Embryonic facial prominence (tissue), 1 donor: ENCODE data around the gene PXN.
"Not testable (repeated sequence)": the region's sequence is repeated elsewhere in the genome, so short reads cannot be mapped to it uniquely, and the experiment has no call there.

Experiments used
- DNase-seq: peaks from one replicate; pipeline ENCODE4 v3.0.0-alpha.2; 2016; ENCODE audit errors: extremely low spot score

Gene PXN

DNA sequence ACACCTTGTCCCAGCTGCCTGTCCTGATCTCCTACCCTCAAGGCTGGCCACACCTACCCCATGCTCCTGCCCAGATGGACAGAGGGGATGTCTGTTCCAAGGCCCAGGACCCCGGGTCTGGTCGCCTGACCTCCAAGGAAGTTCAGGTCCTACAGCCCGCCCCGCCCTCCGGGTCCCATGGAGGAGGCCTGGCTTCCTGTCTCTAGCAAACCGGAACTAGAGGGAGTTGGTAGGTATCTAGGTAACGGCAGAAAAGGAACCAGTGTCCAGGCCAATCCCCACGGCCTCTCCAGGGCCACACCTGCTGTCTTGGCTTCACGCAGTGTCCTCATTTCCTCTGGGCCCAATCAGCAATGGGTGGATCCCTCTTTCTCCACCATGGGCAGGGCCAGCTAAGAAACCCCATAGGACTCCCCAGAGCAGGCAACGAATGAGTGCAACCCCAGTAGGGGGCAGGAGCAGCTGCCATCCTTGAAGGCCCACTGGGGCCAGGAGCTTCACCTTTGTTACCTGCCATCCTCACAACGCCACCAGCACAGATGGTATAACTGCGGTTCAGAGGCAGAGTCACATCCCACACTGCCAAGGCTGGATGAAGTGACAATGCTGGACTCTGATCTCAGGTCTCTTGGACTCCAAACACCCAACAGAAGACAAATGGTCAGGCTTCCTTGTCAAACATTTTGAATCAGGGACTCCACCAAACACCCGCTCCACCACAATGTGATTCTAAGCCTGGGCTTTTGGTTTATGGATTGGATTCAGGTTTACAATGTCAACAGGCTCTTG lies 39.5 kb downstream of the PXN start:
- DNase-seq, result no peak

DNA sequence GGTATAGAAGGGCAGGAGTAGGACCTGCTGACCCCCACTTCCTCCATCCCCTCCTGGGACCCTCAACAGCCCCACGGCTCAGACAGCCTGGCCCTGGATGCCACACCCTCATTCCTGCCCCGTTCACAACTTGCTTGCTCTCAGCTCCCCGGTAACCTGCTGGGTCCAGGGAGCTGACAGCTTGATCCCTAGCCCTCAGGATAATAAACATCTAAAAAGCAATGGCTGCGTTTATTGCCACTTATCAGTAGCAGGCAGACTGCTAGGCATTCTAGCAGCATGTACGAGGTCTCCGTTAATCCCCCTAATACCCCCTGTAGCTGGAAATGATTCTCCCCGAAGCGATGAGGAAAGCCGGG lies 40.4 kb downstream of the PXN start:
- no peak for DNase-seq

DNA sequence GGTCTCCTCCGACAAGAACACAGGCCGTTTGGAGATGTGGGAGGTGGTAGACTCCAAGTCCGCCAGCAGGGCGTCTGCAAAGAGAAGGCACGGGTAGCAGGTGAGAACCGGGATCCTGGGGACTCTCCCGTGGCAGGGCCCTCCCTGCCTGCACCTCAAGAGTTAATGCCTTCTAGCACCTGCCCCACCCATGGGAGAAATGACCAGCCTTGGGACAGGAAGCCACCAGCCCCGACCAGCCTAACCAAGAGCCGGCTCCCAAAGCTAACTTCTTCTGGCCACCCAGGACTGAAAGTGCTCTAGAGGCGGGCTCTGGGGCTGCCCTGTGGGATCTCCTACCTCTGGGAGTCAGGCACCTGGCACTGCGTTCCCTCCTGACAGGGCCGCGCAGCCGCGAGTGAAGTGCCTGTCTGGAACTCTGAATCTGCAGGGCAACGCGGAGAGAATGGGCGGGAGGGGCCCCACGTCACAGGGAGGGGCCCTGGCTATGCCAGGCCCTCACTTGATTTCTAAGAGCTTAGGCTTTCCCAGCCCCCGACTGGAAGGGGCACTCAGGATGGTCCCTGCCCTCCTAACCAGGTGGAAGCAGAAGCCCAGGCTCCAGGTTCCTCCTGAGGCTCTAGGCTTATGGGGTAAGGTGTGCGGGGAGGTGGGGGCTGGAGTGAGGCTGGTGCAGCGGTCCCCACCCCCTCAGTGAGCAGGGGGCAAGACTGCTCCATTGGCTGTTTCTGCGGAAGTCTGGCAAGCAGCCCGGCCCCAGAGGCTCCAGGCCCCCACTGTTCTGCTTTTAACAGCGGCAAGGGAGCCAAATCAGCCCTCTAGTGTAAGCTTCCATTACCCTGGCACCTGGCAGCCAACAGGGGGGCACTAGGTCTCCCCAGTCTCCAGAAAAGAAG lies 41.0 kb downstream of the PXN start:
- no peak for DNase-seq

DNA sequence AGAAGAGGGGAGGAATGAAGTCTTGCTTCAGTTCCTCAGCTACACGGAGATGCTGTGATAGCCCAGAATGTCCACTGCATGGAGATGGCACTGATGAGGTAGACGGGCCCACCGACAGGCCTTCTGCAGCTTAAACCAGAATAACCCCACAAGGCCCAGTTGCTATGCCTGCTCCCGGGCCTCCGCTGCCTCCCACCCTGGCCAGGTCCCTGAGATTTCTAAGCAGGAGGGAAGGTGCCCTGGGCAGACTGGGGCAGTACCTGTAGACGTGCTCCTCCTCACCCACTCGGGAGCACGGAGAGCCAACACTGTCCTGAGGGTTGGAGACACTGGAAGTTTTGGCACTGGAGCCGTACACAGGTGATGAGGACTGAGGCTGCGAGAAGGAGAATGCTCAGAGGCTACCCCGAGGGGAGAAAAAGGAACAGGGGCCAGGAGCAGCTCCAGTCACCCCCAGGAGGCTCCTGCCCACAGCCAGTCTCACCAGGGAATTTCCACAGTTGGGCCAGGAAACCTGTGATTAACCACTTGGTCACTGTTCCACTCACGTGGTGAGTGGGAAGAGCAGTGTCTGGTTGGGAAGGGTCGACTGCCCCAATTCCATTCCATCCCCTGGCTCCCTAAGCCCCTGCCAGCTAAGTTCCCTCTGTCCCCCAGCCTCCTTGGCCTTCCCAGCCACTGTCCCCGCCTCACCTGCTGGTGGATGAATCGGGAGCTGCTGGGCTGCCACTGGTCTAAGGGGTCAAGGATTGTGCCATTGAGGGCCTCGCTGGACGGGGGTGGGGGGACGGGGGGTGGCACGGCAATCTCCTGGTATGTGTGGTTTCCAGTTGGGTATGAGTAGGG lies 41.8 kb downstream of the PXN start:
- no peak for DNase-seq

DNA sequence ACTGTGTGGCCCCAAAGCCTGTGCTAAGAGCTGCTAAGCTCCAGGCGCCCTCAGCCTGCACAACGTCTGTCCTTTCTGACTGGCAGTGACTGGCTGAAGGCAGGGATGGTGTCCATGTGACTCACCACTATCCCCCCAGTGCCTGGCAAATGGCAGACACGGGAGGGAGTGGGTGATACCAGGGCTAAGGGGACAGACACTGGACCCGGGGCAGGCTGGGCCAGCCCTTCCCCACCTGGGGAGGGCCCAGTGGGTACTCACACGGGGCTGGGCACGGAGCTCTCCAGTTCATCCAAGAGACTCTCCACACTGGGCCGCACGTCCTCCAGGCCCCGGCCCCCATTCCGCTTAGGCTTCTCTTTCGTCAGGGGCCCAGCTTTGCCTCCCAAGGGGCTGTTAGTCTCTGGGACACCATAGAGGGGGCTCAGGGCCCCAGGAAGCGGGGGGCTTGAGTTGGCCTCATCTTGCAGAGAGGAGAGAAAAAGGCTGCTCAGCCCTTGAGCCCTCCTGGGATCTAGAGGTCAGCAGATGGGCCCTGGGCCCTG lies 43.2 kb downstream of the PXN start:
- no peak for DNase-seq

- DNase-seq, result no peak
These were observed 44.0 kb downstream of the PXN start for GRCh38 chr12:120221576-120221900.

DNA sequence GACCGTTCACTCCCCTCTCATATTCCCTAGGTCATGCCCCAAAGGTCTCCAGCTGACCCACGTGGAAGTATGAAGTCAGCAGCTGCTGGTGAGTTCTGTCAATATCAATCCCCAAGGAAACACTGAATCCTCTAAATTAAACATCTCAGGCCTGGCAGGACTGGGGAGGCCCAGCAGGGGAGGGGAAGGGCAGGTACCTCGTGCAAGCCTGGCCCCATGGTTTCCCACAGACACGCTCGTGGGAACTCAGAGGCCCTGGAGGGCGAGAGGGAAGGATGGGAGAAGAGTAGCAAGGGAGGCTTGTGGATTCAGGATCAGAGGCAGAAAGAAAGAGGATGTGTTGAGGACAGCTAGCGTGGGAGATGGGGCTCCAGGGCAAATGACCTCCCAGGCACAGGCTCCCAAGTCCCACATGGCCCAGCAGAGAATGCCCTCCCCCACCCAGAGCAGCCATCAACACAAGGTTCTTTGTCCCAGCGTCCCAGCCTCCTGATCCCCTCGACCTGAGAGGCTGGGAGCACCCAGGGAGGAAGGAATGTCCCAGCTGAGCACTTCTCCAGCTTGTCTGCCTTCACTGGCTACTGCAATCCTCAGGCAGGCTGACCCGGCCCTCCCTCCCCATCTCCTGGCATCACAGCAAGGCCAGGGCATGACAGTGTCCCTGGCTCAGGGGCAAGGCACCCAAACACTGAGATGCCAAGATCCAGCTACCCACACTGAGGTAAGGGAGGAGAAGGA lies 44.5 kb downstream of the PXN start:
- DNase-seq, result no peak

DNA sequence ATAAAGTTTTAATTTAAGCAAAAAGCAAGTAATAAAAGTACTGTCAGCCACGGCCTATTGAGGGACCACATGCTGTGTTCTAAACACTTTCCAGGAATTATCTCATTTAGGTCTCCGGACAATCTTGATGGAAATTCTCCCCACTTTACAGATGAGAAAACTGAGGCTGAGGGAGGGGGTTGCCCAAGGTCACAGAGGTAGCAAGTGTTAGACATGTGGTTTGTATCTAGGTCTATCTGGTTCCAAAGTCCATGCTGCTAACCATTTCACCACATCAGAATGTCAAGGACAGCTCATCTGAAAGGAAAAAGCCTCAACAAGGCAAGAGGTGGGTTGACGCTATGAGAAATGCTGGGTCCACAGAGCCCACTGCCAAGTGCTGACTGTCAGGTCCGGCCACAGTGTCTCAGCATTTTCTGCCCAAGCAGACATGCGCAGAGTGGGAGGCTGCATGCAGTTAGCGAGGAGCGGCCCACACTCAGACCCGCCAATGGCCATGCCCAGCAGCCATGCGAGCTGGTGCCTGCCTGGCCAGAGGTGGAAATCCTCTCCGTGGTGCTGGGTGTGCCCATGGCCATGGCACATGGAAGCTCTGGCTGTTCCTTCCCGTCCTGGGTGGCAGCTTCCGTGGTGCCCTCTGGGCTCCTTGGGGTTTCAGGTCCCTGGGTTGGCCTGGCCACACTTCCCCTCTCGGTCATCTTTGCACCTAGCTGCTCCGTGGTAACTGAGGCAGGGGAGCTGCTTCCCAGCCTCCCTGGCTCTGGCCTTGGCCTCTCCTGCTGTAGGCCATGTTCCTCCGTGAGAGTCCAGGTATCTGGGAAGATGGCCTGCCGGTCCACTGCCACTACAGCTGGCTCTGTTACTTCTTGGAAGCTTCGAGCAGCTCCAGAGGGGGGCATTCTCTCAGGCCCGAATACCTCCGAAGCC lies 46.6 kb downstream of the PXN start:
- DNase-seq, result no peak

DNA sequence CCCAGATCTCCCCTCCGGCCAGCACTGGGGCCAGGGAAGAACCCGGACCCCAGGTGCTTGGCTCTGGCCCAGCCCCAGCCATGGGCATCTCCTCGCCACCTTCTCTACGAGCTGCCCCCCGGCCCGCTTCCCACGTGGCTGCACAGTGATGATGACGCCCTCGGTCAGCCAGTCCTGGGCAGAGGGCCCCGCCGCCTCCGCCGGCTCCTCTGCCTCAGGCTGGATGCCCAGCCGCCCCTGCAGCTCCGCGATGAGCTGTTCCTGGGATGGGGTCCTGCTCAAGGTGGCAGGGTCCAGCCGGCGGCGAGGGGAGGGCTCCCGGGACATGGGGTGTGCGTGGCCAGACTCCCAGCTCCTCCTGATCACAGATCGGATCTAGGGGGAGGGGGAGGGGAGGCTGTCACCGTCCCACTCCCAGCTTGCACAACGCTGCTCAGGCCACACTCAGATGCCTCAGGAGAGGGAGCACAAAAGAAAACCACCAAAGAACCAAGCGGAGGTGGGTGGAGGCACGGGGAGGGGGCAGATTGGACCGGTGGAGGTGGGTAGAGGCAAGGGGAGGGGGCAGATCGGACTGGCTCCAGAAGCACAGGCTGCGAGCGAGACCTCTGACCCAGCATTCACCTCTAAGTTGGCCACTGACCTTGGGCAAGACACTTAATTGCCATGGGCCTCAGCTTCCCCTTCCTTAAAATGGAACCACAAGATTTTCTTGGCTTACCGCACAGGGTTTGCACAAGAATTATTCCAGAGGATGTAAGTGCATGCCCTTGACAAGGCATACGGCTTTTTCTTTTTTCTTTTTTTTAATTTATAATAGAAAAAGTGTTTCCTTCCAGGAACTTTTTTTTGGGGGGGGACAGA lies 48.6 kb downstream of the PXN start:
- DNase-seq, result no peak

DNA sequence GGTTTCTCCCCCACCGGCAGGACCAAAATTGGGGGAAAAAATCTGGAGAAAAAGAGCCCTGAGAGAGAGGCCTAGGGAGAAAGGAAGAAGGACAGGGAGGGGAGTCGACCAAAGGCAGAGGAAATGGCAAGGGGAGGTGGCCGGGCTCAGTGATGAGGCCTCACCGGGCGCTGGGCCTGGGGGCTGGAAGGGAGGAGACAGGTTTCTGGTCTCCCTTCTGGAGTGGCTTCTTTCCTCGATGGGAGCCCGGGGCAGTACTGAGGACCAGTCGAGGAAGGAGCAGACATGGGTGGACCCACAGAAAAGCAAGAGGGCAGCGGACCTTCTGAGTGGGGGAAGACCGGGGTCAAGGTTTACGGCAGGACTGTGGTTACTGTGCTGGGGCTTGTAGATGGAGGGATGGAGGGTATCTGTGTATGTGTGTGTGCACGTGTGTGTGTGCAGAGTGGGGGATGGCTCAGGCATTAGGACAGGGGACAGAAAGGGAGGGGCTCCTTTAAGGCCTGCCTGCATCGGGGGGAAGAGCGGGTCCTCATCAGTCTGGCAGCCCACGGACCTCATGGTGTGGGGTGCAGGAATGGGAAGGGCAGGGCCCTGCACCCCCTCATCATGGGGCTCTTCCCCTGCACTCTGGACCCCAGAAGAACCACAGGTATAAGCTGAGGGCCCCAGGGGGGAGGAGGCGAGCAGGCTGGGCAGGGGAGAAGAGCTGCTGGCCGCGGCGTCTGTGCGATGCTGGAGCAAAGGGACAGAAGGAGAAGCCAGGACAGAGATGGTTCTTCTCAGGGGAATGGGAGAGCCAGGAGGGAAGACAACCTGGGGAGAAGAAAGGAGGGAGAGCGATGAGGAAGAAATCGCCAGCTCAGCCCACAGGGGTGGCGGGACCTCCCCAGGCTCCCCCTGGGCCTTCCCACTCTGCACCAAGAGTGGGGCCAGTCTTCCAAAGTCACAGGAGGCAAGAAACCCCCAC lies 49.5 kb downstream of the PXN start:
- DNase-seq, result no peak

GRCh38 chr12:120215357-120215735 lies 50.2 kb downstream of the PXN start:
- no peak for DNase-seq

DNA sequence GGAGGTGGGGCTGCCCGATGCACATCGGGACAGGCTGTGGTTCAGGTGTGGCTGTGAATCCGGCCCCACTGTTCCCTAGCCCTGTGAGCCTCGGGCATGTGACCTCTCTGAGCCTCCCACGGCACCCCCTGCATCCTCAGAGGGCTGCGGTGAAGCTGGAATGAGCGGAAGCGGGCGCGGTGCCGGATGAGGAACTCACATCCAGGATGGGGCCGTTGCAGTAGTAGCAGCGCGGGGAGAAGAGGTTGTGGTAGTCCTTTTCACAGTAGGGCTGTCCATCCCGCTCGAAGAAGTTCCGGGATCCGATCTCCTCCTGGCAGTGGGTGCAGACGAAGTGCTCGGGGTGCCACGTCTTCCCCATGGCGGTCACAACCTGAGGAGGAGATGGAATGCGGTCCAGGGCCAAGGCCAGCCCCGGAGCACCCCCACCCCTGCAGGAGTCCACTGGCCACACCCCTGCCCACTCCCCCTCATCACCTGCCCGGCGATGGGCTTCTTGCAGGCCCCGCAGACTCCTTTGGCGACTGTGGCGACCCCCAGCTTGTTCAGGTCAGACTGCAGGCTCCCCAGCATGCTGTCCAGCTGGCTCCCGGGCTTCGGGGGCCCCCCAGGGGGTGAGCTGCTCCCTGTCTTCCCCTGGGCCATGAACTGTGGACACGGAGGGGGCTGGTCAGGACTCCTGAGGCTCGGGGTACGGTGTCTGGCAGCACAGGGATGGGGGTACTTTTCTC lies 50.7 kb downstream of the PXN start:
- no peak for DNase-seq

DNA sequence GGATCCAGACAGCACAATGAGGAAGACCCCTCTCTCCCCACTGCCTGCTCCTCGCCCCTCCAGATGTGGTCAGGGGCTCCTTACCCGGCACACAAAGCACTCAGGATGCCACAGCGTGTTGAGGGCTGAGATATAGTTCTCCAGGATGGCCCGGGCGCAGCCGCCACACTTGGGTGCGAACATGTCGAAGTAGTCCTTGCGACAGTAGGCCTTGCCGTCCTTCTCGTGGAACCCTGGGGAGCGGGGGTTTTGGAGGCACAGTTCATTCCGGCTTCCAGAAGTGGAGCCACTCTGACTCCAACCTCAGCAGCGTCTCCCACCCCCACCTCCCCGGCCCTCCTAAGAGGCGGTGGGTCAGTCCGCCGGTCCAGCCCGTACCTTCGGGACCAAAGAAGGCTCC lies 51.8 kb downstream of the PXN start:
- no peak for DNase-seq

- not testable (repeated sequence) for DNase-seq
These were observed 52.3 kb downstream of the PXN start for GRCh38 chr12:120213182-120213581.

- no peak for DNase-seq
These were observed 53.2 kb downstream of the PXN start for GRCh38 chr12:120212301-120212700.

GRCh38 chr12:120211904-120212283 lies 53.6 kb downstream of the PXN start:
- no peak for DNase-seq

DNA sequence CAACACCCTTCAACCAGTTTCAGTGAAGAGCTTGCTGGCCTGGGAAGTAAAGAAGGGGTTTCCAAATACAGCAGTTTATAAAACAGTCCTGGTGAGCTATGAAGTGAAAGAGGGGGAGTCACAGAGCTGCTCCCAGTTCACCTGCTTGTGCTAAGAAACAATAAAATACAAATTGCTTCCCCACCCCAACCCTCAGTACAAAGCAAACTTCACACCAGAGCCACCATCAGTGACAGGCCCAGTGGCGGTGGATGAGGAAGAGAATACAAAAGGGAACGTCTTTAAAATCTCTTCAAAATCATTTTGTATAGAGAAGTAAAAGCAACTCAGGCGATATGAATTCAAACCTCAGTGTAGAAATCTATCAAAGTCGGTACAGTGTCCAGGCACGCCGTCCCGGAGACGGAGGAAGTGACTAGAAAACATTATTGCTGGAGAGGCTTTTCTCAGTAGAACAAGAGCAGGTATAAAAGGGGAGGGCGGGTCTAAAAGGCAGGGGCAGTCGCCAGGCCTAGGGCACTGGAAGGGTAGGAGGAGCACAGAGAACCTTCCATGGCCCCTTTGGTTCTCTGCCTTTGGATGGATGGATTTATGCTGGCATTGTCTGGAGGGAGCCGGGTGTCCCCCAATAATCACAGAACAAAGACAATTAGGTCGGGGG lies 54.2 kb downstream of the PXN start:
- no peak for DNase-seq
